ENCODE data around the gene ARHGAP10. TPM values are rescaled to one million over a fixed set of nuclear protein-coding genes. Genes with fewer than 3 reads are reported as not detected.
A peak's percentile ranks its signal among the peaks of the same experiment; 100 is the strongest.

Gene ARHGAP10
- total and polyA plus RNA-seq, 10 of the 15 experiments (the other 5 are each of a cell fraction or from before 2014, with no cell fraction given): 1.3 to 25.8 (median 17.2) TPM

DNA sequence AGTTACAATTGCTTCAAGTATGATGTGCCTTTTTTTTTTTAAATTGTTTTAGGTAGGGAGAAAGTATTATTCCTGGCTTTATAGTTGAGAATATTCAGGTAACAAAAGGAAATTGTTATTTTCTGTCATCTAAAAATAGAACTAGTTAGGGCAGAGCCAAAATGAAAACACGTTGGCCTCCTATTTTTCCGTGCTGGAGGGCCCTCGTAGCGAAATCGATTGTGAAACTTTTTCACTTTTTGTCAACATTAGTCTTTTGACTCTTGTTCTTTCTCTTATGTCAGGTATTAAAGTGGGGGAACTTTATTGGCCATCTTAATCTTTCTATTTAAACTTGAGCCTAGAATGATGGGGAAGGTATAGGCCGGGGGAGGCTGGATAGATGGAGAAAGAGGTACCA, 104.9 kb downstream of the ARHGAP10 start:
- in situ Hi-C loops (cut with MboI) (no loop called here), intact Hi-C loops (cut with micrococcal nuclease; ENCODE audit: unreplicated experiment) (loop anchor here (5.0 kb wide), 1 partner anchor 50 kb away; no protein-coding TSS in a partner anchor)
- Histone ChIP-seq H3K79me2 (ENCODE audit: control insufficient read depth, insufficient read depth, low read length) (peaks cover 8% of the 10 kb centered on the region), H3K4me1 (ENCODE audit: control insufficient read depth, insufficient read depth, low read length) (peaks cover 21% of the 10 kb centered on the region; the same call in 1 of the 2 replicates), H3K9ac (ENCODE audit: control insufficient read depth, insufficient read depth, low read length) (no peak overlapping the region), H3K27ac (ENCODE audit: control insufficient read depth, insufficient read depth) (peak overlapping the region; percentile 65), H4K20me1 (ENCODE audit: control insufficient read depth, insufficient read depth) (no peaks in the 10 kb centered on the region), H3K4me2 (ENCODE audit: control insufficient read depth, insufficient read depth) (peak overlapping the region; percentile 80), H3K9me3 (replicated peaks; ENCODE audit: control insufficient read depth, insufficient read depth, low read length) (peaks cover 10% of the 10 kb centered on the region), H3K4me3 (peak overlapping the region; percentile 46; the same call in 1 of the 2 replicates), H3K27me3 (replicated peaks in 1 of 2; ENCODE audit: control insufficient read depth in 2 of 2, insufficient read depth in 2 of 2, low read length in 1 of 2) (no peaks in the 10 kb centered on the region), H3K36me3 (ENCODE audit: control insufficient read depth in 2 of 2, insufficient read depth in 2 of 2, low read length in 1 of 2) (peaks cover 0 to 2% of the 10 kb centered on the region in 2 experiments; a peak in 1 of 4 replicates), H2AFZ (ENCODE audit: control insufficient read depth, low read depth, low read length) (no peak overlapping the region)
- no TSS peak for BruUV-seq (replicated peaks)
- peak; percentile 72 for ATAC-seq
- CTCF ChIA-PET: interaction anchor here (0.6 to 14.5 kb wide), 17 partner anchors 10 to 217 kb away, joined by 3 to 197 read pairs (median 5); no protein-coding TSS in a partner anchor
- no peak for DNase-seq (ENCODE audit: low read depth, low spot score)
- peak; percentile 41 for FAIRE-seq
- SMC1A ChIA-PET (ENCODE audit: uncharacterized antibody, unreplicated experiment): interaction anchor here (0.6 to 4.6 kb wide), 22 partner anchors 10 to 134 kb away, joined by 3 to 31 read pairs (median 6); partner anchors contain the start of gene ARHGAP10
- RAD21 ChIA-PET (ENCODE audit: unreplicated experiment): interaction anchor here (0.8 to 13.3 kb wide), 25 partner anchors 9 to 318 kb away, joined by 3 to 100 read pairs (median 4); partner anchors contain the start of genes ARHGAP10 and PRMT9
- TF ChIP-seq NFIC (IDR thresholded peaks at IDR 0.05; ENCODE audit: low read depth, low read length) (peak; percentile 69; the same call in 1 of the 2 replicates), JUNB (IDR thresholded peaks at IDR 0.05) (peak; percentile 58), MEF2A (IDR thresholded peaks at IDR 0.05; ENCODE audit: insufficient read depth, low read depth, low read length) (peak; percentile 73; the same call in 1 of the 2 replicates), ZNF24 (IDR thresholded peaks at IDR 0.05) (no peak), CREM (IDR thresholded peaks at IDR 0.05; ENCODE audit: low read depth) (0 out of 2 replicates have a peak, but pooled peaks have one; percentile 10), TCF7 (IDR thresholded peaks at IDR 0.05; ENCODE audit: borderline replicate concordance) (0 out of 2 replicates have a peak, but pooled peaks have one; percentile 45), ZNF622 (IDR thresholded peaks at IDR 0.05) (no peak), MTA2 (IDR thresholded peaks at IDR 0.05; ENCODE audit: low read depth) (no peak), ZNF384 (IDR thresholded peaks at IDR 0.05; ENCODE audit: borderline replicate concordance, low read depth, low read length) (0 out of 2 replicates have a peak, but pooled peaks have one; percentile 9), DPF2 (IDR thresholded peaks at IDR 0.05) (no peak)
- TF ChIP-seq, protein P1, sequence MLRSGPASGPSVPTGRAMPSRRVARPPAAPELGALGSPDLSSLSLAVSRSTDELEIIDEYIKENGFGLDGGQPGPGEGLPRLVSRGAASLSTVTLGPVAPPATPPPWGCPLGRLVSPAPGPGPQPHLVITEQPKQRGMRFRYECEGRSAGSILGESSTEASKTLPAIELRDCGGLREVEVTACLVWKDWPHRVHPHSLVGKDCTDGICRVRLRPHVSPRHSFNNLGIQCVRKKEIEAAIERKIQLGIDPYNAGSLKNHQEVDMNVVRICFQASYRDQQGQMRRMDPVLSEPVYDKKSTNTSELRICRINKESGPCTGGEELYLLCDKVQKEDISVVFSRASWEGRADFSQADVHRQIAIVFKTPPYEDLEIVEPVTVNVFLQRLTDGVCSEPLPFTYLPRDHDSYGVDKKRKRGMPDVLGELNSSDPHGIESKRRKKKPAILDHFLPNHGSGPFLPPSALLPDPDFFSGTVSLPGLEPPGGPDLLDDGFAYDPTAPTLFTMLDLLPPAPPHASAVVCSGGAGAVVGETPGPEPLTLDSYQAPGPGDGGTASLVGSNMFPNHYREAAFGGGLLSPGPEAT (IDR thresholded peaks at IDR 0.05; ENCODE audit: low read depth): 0 out of 2 replicates have a peak, but pooled peaks have one; percentile 12
- TF ChIP-seq, protein P2, sequence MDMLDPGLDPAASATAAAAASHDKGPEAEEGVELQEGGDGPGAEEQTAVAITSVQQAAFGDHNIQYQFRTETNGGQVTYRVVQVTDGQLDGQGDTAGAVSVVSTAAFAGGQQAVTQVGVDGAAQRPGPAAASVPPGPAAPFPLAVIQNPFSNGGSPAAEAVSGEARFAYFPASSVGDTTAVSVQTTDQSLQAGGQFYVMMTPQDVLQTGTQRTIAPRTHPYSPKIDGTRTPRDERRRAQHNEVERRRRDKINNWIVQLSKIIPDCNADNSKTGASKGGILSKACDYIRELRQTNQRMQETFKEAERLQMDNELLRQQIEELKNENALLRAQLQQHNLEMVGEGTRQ (IDR thresholded peaks at IDR 0.05; ENCODE audit: borderline replicate concordance, low read depth, low read length): no peak
- 43% methylated on average over 6 of the region's 6 CpGs for WGBS (ENCODE audit: insufficient coverage, insufficient replicate concordance, low lambda C conversion rate, missing lambda C conversion rate)
- POLR2A ChIA-PET: interaction anchor here (0.7 to 1.4 kb wide), 5 partner anchors 13 to 340 kb away, joined by 3 to 4 read pairs (median 3); no protein-coding TSS in a partner anchor

All from GM12878 (cell line).